ENCODE measurements around the gene HYAL4.
"Not testable (repeated sequence)": the region's sequence is repeated elsewhere in the genome, so short reads cannot be mapped to it uniquely, and the experiment has no call there.

HYAL4 gene

DNA sequence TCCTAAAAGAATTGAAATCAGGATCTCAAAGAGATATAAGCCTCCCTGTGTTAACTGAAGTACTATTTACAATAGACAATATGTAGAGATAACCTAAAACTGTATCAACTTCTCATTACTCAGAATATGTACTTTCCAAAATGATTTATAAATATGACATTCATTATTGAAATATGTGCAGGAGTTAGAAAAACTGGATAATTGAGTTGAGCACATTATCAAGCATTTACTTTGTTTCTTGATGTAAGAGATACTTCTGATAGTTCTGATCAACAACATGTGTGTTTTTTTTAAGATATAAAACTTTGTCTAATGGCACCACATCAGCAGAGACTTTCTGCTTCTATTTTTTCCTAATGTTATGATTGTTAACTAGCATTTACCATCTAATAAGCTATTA is 38.2 kb downstream of the HYAL4 start:
- no peaks in the 10 kb centered on the region for H3K27me3 ChIP-seq (ENCODE audit: control insufficient read depth in 5 of 5, insufficient read depth in 4 of 5, low read length in 5 of 5)
- H3K27ac ChIP-seq (ENCODE audit: low read depth, low read length), result no peak overlapping the region
- H3K9me3 ChIP-seq (ENCODE audit: control insufficient read depth in 5 of 5, low read length in 5 of 5), result no peaks in the 10 kb centered on the region
- H3K36me3 ChIP-seq (ENCODE audit: control insufficient read depth in 5 of 5, insufficient read depth in 5 of 5, low read length in 5 of 5), result no peaks in the 10 kb centered on the region
- H3K4me1 ChIP-seq (ENCODE audit: control insufficient read depth in 5 of 5, insufficient read depth in 5 of 5, low read length in 5 of 5), result no peaks in the 10 kb centered on the region
- H3K4me3 ChIP-seq (ENCODE audit: low read depth in 1 of 5, low read length in 5 of 5), result no peak overlapping the region
- no peak overlapping the region for H3K9ac ChIP-seq (ENCODE audit: low read length in 5 of 5)

DNA sequence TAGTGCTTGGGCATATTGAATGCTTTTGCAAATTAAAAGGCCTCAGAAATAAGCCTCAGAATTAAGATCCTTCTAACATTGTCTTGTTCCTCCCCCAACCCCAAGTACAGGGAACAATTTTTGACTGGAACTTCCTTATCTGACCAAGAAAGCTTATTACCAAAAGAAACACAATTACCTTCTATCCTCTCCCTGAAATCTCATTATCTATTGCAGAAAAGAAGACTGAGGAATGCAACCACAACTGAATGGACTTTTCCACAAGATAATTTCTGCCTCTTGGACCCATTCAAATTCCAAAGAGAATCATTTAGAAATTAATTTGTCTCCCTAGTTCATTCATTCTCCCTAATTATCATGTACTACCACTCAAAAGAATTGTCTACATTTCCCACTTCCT is 43.2 kb downstream of the HYAL4 start:
- Histone ChIP-seq H3K9me3 (ENCODE audit: control insufficient read depth in 5 of 5, low read length in 5 of 5) (peaks cover 0 to 5% (median 0%) of the 10 kb centered on the region in 5 donors), H3K27me3 (ENCODE audit: control insufficient read depth in 5 of 5, insufficient read depth in 4 of 5, low read length in 5 of 5) (no peaks in the 10 kb centered on the region), H3K36me3 (ENCODE audit: control insufficient read depth in 5 of 5, insufficient read depth in 5 of 5, low read length in 5 of 5) (no peaks in the 10 kb centered on the region), H3K27ac (ENCODE audit: low read depth, low read length) (no peak overlapping the region), H3K4me3 (ENCODE audit: low read depth in 1 of 5, low read length in 5 of 5) (no peak overlapping the region), H3K9ac (ENCODE audit: low read length in 5 of 5) (no peak overlapping the region), H3K4me1 (ENCODE audit: control insufficient read depth in 5 of 5, insufficient read depth in 5 of 5, low read length in 5 of 5) (no peaks in the 10 kb centered on the region)

DNA sequence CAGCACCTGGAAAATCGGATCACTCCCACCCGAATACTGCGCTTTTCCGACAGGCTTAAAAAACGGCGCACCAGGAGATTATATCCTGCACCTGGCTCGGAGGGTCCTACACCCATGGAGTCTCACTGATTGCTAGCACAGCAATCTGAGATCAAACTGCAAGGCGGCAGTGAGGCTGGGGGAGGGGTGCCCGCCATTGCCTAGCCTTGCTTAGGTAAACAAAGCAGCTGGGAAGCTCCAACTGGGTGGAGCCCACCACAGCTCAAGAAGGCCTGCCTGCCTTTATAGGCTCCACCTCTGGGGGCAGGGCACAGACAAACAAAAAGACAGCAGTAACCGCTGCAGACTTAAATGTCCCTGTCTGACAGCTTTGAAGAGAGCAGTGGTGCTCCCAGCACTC is 49.8 kb downstream of the HYAL4 start:
- H3K27me3 ChIP-seq (ENCODE audit: control insufficient read depth in 5 of 5, insufficient read depth in 4 of 5, low read length in 5 of 5); H3K36me3 ChIP-seq (ENCODE audit: control insufficient read depth in 5 of 5, insufficient read depth in 5 of 5, low read length in 5 of 5); H3K27ac ChIP-seq (ENCODE audit: low read depth, low read length); H3K9ac ChIP-seq (ENCODE audit: low read length in 5 of 5); H3K4me1 ChIP-seq (ENCODE audit: control insufficient read depth in 5 of 5, insufficient read depth in 5 of 5, low read length in 5 of 5); H3K4me3 ChIP-seq (ENCODE audit: low read depth in 1 of 5, low read length in 5 of 5): not testable (repeated sequence)
- H3K9me3 ChIP-seq (ENCODE audit: control insufficient read depth in 5 of 5, low read length in 5 of 5), result peaks cover 0 to 10% (median 0%) of the 10 kb centered on the region in 5 donors

DNA sequence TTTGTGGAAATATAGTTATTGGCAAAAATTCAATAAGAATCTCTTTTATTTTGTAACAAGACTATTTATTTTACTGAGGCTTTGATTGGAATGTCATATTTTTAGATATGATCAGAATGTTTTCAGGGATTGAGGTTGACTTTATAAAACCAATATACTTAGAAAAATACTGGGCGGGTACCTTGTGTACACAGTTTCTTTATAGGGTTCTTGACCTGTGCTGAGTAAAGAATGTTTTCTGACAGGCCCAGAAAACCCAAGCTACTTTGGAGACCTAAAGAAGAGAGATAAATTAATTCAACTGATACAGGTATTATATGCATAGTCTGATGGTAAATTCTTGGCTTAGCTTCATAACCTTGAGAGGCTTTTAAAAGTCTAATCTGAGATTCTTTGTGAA is 56.1 kb downstream of the HYAL4 start:
- H3K36me3 ChIP-seq (ENCODE audit: control insufficient read depth in 5 of 5, insufficient read depth in 5 of 5, low read length in 5 of 5), result no peaks in the 10 kb centered on the region
- no peaks in the 10 kb centered on the region for H3K9me3 ChIP-seq (ENCODE audit: control insufficient read depth in 5 of 5, low read length in 5 of 5)
- no peaks in the 10 kb centered on the region for H3K27me3 ChIP-seq (ENCODE audit: control insufficient read depth in 5 of 5, insufficient read depth in 4 of 5, low read length in 5 of 5)
- no peaks in the 10 kb centered on the region for H3K4me1 ChIP-seq (ENCODE audit: control insufficient read depth in 5 of 5, insufficient read depth in 5 of 5, low read length in 5 of 5)
- H3K27ac ChIP-seq (ENCODE audit: low read depth, low read length), result no peak overlapping the region
- no peak overlapping the region for H3K9ac ChIP-seq (ENCODE audit: low read length in 5 of 5)
- H3K4me3 ChIP-seq (ENCODE audit: low read depth in 1 of 5, low read length in 5 of 5), result no peak overlapping the region

DNA sequence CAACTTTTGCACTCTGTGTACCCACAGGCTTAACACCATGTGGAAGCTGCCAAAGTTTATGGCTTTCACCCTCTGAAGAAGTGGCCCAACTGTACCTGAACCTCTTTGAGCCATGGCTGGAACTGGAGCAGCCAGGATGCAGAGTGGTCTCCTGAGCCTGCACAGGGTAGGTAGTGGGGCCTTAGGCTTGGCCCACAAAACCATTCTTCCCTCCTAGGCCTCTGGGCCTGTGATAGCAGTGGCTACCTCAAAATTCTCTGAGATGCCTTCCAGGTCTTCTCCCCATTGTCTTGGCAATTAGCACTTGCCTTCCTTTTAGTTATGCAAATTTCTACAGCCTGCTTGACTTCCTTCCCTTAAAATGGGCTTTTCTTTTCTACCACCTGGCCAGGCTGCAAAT is 60.7 kb downstream of the HYAL4 start:
- H3K9ac ChIP-seq (ENCODE audit: low read length in 5 of 5), result no peak overlapping the region
- no peaks in the 10 kb centered on the region for H3K27me3 ChIP-seq (ENCODE audit: control insufficient read depth in 5 of 5, insufficient read depth in 4 of 5, low read length in 5 of 5)
- no peak overlapping the region for H3K27ac ChIP-seq (ENCODE audit: low read depth, low read length)
- H3K9me3 ChIP-seq (ENCODE audit: control insufficient read depth in 5 of 5, low read length in 5 of 5), result no peaks in the 10 kb centered on the region
- no peak overlapping the region for H3K4me3 ChIP-seq (ENCODE audit: low read depth in 1 of 5, low read length in 5 of 5)
- no peaks in the 10 kb centered on the region for H3K4me1 ChIP-seq (ENCODE audit: control insufficient read depth in 5 of 5, insufficient read depth in 5 of 5, low read length in 5 of 5)
- no peaks in the 10 kb centered on the region for H3K36me3 ChIP-seq (ENCODE audit: control insufficient read depth in 5 of 5, insufficient read depth in 5 of 5, low read length in 5 of 5)

GRCh38 chr7:123916240-123916724 is 71.3 kb downstream of the HYAL4 start:
- Histone ChIP-seq H3K9ac (ENCODE audit: low read length in 5 of 5) (no peak overlapping the region), H3K9me3 (ENCODE audit: control insufficient read depth in 5 of 5, low read length in 5 of 5) (no peaks in the 10 kb centered on the region), H3K27ac (ENCODE audit: low read depth, low read length) (no peak overlapping the region), H3K4me3 (ENCODE audit: low read depth in 1 of 5, low read length in 5 of 5) (no peak overlapping the region), H3K36me3 (ENCODE audit: control insufficient read depth in 5 of 5, insufficient read depth in 5 of 5, low read length in 5 of 5) (no peaks in the 10 kb centered on the region), H3K4me1 (ENCODE audit: control insufficient read depth in 5 of 5, insufficient read depth in 5 of 5, low read length in 5 of 5) (no peaks in the 10 kb centered on the region), H3K27me3 (ENCODE audit: control insufficient read depth in 5 of 5, insufficient read depth in 4 of 5, low read length in 5 of 5) (no peaks in the 10 kb centered on the region)

- Histone ChIP-seq H3K36me3 (ENCODE audit: control insufficient read depth in 5 of 5, insufficient read depth in 5 of 5, low read length in 5 of 5) (no peaks in the 10 kb centered on the region), H3K9me3 (ENCODE audit: control insufficient read depth in 5 of 5, low read length in 5 of 5) (no peaks in the 10 kb centered on the region), H3K4me3 (ENCODE audit: low read depth in 1 of 5, low read length in 5 of 5) (no peak overlapping the region), H3K4me1 (ENCODE audit: control insufficient read depth in 5 of 5, insufficient read depth in 5 of 5, low read length in 5 of 5) (no peaks in the 10 kb centered on the region), H3K9ac (ENCODE audit: low read length in 5 of 5) (no peak overlapping the region), H3K27ac (ENCODE audit: low read depth, low read length) (no peak overlapping the region), H3K27me3 (ENCODE audit: control insufficient read depth in 5 of 5, insufficient read depth in 4 of 5, low read length in 5 of 5) (no peaks in the 10 kb centered on the region)
Observed at GRCh38 chr7:123917878-123918277, 72.9 kb downstream of the HYAL4 start.

DNA sequence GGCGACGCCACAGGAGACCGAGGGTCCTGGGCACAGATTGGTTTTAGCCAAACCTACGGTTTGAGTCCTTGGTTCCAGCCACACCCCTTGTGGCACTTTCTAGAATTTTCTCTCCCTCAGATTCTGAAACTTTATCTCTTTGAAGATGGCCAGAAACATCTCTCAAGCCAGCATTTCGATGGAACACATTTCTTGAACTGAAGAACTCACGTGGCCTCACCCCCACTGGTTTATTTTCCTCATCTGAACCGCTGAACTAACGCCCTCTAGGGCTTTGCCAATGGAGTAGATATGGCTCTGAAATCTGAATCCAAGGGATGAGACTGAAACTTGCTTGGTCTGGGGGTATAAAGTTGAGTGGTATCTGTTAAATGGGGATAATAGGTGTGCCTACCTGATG is 73.3 kb downstream of the HYAL4 start:
- Histone ChIP-seq H3K4me1 (ENCODE audit: control insufficient read depth in 5 of 5, insufficient read depth in 5 of 5, low read length in 5 of 5) (no peaks in the 10 kb centered on the region), H3K9ac (ENCODE audit: low read length in 5 of 5) (no peak overlapping the region)

GRCh38 chr7:123923599-123923998 is 78.6 kb downstream of the HYAL4 start:
- Histone ChIP-seq H3K9me3 (ENCODE audit: control insufficient read depth in 5 of 5, low read length in 5 of 5) (no peaks in the 10 kb centered on the region), H3K36me3 (ENCODE audit: control insufficient read depth in 5 of 5, insufficient read depth in 5 of 5, low read length in 5 of 5) (no peaks in the 10 kb centered on the region), H3K27me3 (ENCODE audit: control insufficient read depth in 5 of 5, insufficient read depth in 4 of 5, low read length in 5 of 5) (no peaks in the 10 kb centered on the region), H3K4me1 (ENCODE audit: control insufficient read depth in 5 of 5, insufficient read depth in 5 of 5, low read length in 5 of 5) (no peaks in the 10 kb centered on the region), H3K9ac (ENCODE audit: low read length in 5 of 5) (no peak overlapping the region), H3K27ac (ENCODE audit: low read depth, low read length) (no peak overlapping the region), H3K4me3 (ENCODE audit: low read depth in 1 of 5, low read length in 5 of 5) (no peak overlapping the region)

More for the DNA sequence above, 73.3 kb downstream of the HYAL4 start:
- H3K4me3 ChIP-seq (ENCODE audit: low read depth in 1 of 5, low read length in 5 of 5), result no peak overlapping the region
- no peaks in the 10 kb centered on the region for H3K27me3 ChIP-seq (ENCODE audit: control insufficient read depth in 5 of 5, insufficient read depth in 4 of 5, low read length in 5 of 5)
- H3K9me3 ChIP-seq (ENCODE audit: control insufficient read depth in 5 of 5, low read length in 5 of 5), result no peaks in the 10 kb centered on the region
- H3K36me3 ChIP-seq (ENCODE audit: control insufficient read depth in 5 of 5, insufficient read depth in 5 of 5, low read length in 5 of 5), result no peaks in the 10 kb centered on the region
- H3K27ac ChIP-seq (ENCODE audit: low read depth, low read length), result no peak overlapping the region

GRCh38 chr7:123924941-123925340 is 80.0 kb downstream of the HYAL4 start, which contains the start of gene SPAM1:
Gene SPAM1 (plus strand): TSS chr7:123925241. CDS start chr7:123953571, 28,330 bp downstream.
- Histone ChIP-seq H3K9me3 (ENCODE audit: control insufficient read depth in 5 of 5, low read length in 5 of 5) (no peaks in the 10 kb centered on the region), H3K27ac (ENCODE audit: low read depth, low read length) (no peak within 1 kb of the TSS), H3K9ac (ENCODE audit: low read length in 5 of 5) (no peak within 1 kb of the TSS), H3K36me3 (ENCODE audit: control insufficient read depth in 5 of 5, insufficient read depth in 5 of 5, low read length in 5 of 5) (no peaks in the 10 kb centered on the region), H3K4me1 (ENCODE audit: control insufficient read depth in 5 of 5, insufficient read depth in 5 of 5, low read length in 5 of 5) (no peaks in the 10 kb centered on the region), H3K27me3 (ENCODE audit: control insufficient read depth in 5 of 5, insufficient read depth in 4 of 5, low read length in 5 of 5) (no peaks in the 10 kb centered on the region), H3K4me3 (ENCODE audit: low read depth in 1 of 5, low read length in 5 of 5) (no peak within 1 kb of the TSS)
